CD14-positive monocyte (primary cell): ENCODE measurements around the gene THBS2. TPM values are rescaled to one million over a fixed set of nuclear protein-coding genes. Genes with fewer than 3 reads are reported as not detected.
A peak's percentile ranks its signal among the peaks of the same experiment; 100 is the strongest.

ENCODE experiments used
- DNase-seq, 3 donors: peaks; one replicate each; pipeline ENCODE4 v3.0.0-alpha.2; 2011 to 2022
- H2AFZ ChIP-seq: 2 replicates; pipeline ENCODE4 v1.6.0; 2012; ENCODE audit warnings: mild to moderate bottlenecking, low read depth, low read length, inconsistent platforms; ENCODE audit not compliant: insufficient read depth, poor library complexity, severe bottlenecking
- H3K27ac ChIP-seq, 2 donors: 1 replicate in 1 of 2; 2 replicates in 1 of 2; pipeline ENCODE4 v1.5.1; 2012 to 2013; ENCODE audit warnings: low read length in 2 of 2, control low read depth in 1 of 2, inconsistent platforms in 1 of 2, low read depth in 1 of 2, mild to moderate bottlenecking in 1 of 2
- H3K27me3 ChIP-seq, 2 donors: one replicate each; pipeline versions ENCODE4 v1.6.0 to v1.6.1; 2011 to 2013; ENCODE audit warnings: low read length in 2 of 2; ENCODE audit not compliant: control insufficient read depth in 2 of 2, insufficient read depth in 2 of 2
- H3K36me3 ChIP-seq, 2 donors: replicated peaks in 1 of 2; 1 replicate in 1 of 2; 2 replicates in 1 of 2; pipeline versions ENCODE4 v1.5.1 to v1.6.1; 2012 to 2013; ENCODE audit warnings: low read length in 2 of 2, control low read depth in 1 of 2, inconsistent platforms in 1 of 2, mild to moderate bottlenecking in 1 of 2; ENCODE audit not compliant: insufficient read depth in 2 of 2, control insufficient read depth in 1 of 2
- H3K4me1 ChIP-seq, 2 donors: 1 replicate in 1 of 2; 2 replicates in 1 of 2; pipeline versions ENCODE4 v1.5.1 to v1.6.1; 2012 to 2013; ENCODE audit warnings: low read length in 2 of 2, control low read depth in 1 of 2, inconsistent platforms in 1 of 2, mild to moderate bottlenecking in 1 of 2, moderate library complexity in 1 of 2; ENCODE audit not compliant: insufficient read depth in 2 of 2, control insufficient read depth in 1 of 2
- H3K4me2 ChIP-seq: replicated peaks from 2 replicates; pipeline ENCODE3; 2012; ENCODE audit warnings: low read length, moderate library complexity, mild to moderate bottlenecking; ENCODE audit not compliant: poor library complexity, severe bottlenecking; ENCODE audit errors: extremely low read depth
- H3K4me3 ChIP-seq, 3 experiments: fragments of 200-600 bp in 1 of 3; sonication (generic) in 1 of 3; replicated peaks in 1 of 3; 1 replicate in 2 of 3; 2 replicates in 1 of 3; pipeline ENCODE4 v1.5.1; 2011 to 2013; ENCODE audit warnings: low read length in 3 of 3, mild to moderate bottlenecking in 3 of 3, control low read depth in 2 of 3, low read depth in 2 of 3, inconsistent platforms in 1 of 3, moderate library complexity in 1 of 3
- H3K79me2 ChIP-seq: 2 replicates; pipeline ENCODE4 v1.6.0; 2012; ENCODE audit warnings: mild to moderate bottlenecking, control low read depth, inconsistent platforms, low read length, moderate library complexity; ENCODE audit not compliant: insufficient read depth
- H3K9ac ChIP-seq: 2 replicates; pipeline ENCODE4 v1.6.0; 2017; ENCODE audit warnings: low read length, mild to moderate bottlenecking; ENCODE audit not compliant: insufficient read depth, poor library complexity, severe bottlenecking
- H3K9me3 ChIP-seq, 2 donors: replicated peaks in 1 of 2; 1 replicate in 1 of 2; 2 replicates in 1 of 2; pipeline versions ENCODE4 v1.5.1 to v1.6.1; 2012 to 2013; ENCODE audit warnings: low read length in 2 of 2, control low read depth in 1 of 2; ENCODE audit not compliant: control insufficient read depth in 1 of 2, insufficient read depth in 1 of 2
- H4K20me1 ChIP-seq: 2 replicates; pipeline ENCODE4 v1.6.0; 2012; ENCODE audit warnings: mild to moderate bottlenecking, low read length, control low read depth, moderate library complexity; ENCODE audit not compliant: insufficient read depth
- H3K27ac Mint-ChIP-seq, 7 donors: one replicate each; pipeline ENCODE4 v1.8.0; 2020; ENCODE audit warnings: mild to moderate bottlenecking in 7 of 7, mixed read lengths in 7 of 7, moderate library complexity in 6 of 7, inconsistent platforms in 2 of 7
- H3K27me3 Mint-ChIP-seq, 3 donors: one replicate each; pipeline ENCODE4 v1.8.0; 2021 to 2022; ENCODE audit warnings: low read depth in 3 of 3, mild to moderate bottlenecking in 3 of 3, mixed read lengths in 3 of 3, moderate library complexity in 3 of 3, inconsistent platforms in 1 of 3
- H3K36me3 Mint-ChIP-seq, 2 donors: one replicate each; pipeline ENCODE4 v1.8.0; 2020; ENCODE audit warnings: mixed read lengths in 2 of 2, inconsistent platforms in 1 of 2, mild to moderate bottlenecking in 1 of 2
- H3K4me1 Mint-ChIP-seq: one replicate; pipeline ENCODE4 v1.8.0; 2020; ENCODE audit warnings: mild to moderate bottlenecking, mixed read lengths
- H3K4me3 Mint-ChIP-seq, 2 donors: one replicate each; pipeline ENCODE4 v1.8.0; 2020; ENCODE audit warnings: mild to moderate bottlenecking in 2 of 2, mixed read lengths in 2 of 2, moderate library complexity in 1 of 2
- H3K9me3 Mint-ChIP-seq, 7 donors: one replicate each; pipeline ENCODE4 v1.8.0; 2020 to 2022; ENCODE audit warnings: mixed read lengths in 7 of 7, mild to moderate bottlenecking in 6 of 7, moderate library complexity in 6 of 7, inconsistent platforms in 2 of 7
- CTCF ChIP-seq: fragments of 200-600 bp; IDR thresholded peaks from one replicate; pipeline ENCODE4 v1.8.0; 2022; ENCODE audit warnings: antibody characterized with exemption, mild to moderate bottlenecking
- WGBS: methylation state at CpG from one replicate; pipeline ENCODE4 v1.1.5; 2013; ENCODE audit warnings: missing lambda C conversion rate; ENCODE audit not compliant: insufficient coverage; 5-methylcytosine and 5-hydroxymethylcytosine counted together
- intact Hi-C, 2 donors: fragments of 100-400 bp; cut with micrococcal nuclease; formaldehyde crosslinking; loops; one replicate each; pipeline versions ENCODE4 v1.15.0 to v1.15.1; 2023
- polyA plus RNA-seq, 3 donors: library from polyadenylated mRNA; depleted of rRNA in 1 of 3; unstranded in 2 of 3; stranded (reverse) in 1 of 3; fragments of 300-500 nt in 2 of 3; fragments of >200 nt in 1 of 3; fragmentation: Illumina TruSeq in 2 of 3; gene quantifications; 1 replicate in 2 of 3; 2 replicates in 1 of 3; pipeline ENCODE4 v1.2.3, GENCODE V29; 2012 to 2021

Gene THBS2
- polyA plus RNA-seq, 3 donors, result 0.01 to 0.03 TPM; not detected in 1

GRCh38 chr6:169288591-169288990 is 34.9 kb upstream of the THBS2 start:
- Histone ChIP-seq H3K27ac (no peak overlapping the region), H3K4me3 (no peak overlapping the region), H3K4me1 (peaks cover 54 to 60% of the 10 kb centered on the region in 2 donors), H4K20me1 (no peaks in the 10 kb centered on the region), H2AFZ (peak overlapping the region; percentile 9), H3K79me2 (no peaks in the 10 kb centered on the region), H3K9me3 (no peaks in the 10 kb centered on the region), H3K36me3 (no peaks in the 10 kb centered on the region), H3K9ac (no peak overlapping the region), H3K4me2 (no peak overlapping the region), H3K27me3 (no peaks in the 10 kb centered on the region)
- TF ChIP-seq CTCF, result no peak
- Mint-ChIP-seq H3K4me3 (peak overlapping the region in 1 of 2 donors; percentile 54), H3K4me1 (peaks cover 56% of the 10 kb centered on the region), H3K36me3 (peaks cover 0 to 2% of the 10 kb centered on the region in 2 donors), H3K9me3 (peaks cover 0 to 7% (median 0%) of the 10 kb centered on the region in 7 donors), H3K27ac (peak overlapping the region in 3 of 7 donors; percentile 38 to 52 (median 48)), H3K27me3 (peaks cover 0 to 3% (median 0%) of the 10 kb centered on the region in 3 donors)
- 55% methylated on average over 5 of the region's 10 CpGs for WGBS
- intact Hi-C loops, result no loop called here
- peak in 2 of 3 donors; percentile 24 to 46 for DNase-seq

- Histone ChIP-seq H3K27ac (no peak overlapping the region), H3K4me3 (no peak overlapping the region), H3K9me3 (no peaks in the 10 kb centered on the region), H3K36me3 (no peaks in the 10 kb centered on the region), H3K27me3 (no peaks in the 10 kb centered on the region), H2AFZ (no peak overlapping the region), H3K4me1 (peaks cover 47 to 50% of the 10 kb centered on the region in 2 donors), H3K9ac (no peak overlapping the region), H3K4me2 (no peak overlapping the region), H3K79me2 (no peaks in the 10 kb centered on the region), H4K20me1 (no peaks in the 10 kb centered on the region)
- no peak for TF ChIP-seq CTCF
- peaks cover 0 to 7% (median 0%) of the 10 kb centered on the region in 7 donors for H3K9me3 Mint-ChIP-seq
- peaks cover 0 to 5% (median 0%) of the 10 kb centered on the region in 3 donors for H3K27me3 Mint-ChIP-seq
- peaks cover 0 to 2% of the 10 kb centered on the region in 2 donors for H3K36me3 Mint-ChIP-seq
- peaks cover 48% of the 10 kb centered on the region for H3K4me1 Mint-ChIP-seq
- WGBS, result 45% methylated on average over 3 of the region's 6 CpGs
- intact Hi-C loops, result no loop called here
- H3K27ac Mint-ChIP-seq, result no peak overlapping the region
- DNase-seq, result no peak
- H3K4me3 Mint-ChIP-seq, result no peak overlapping the region
Observed at GRCh38 chr6:169287675-169288074, 34.0 kb upstream of the THBS2 start.
